Omental fat pad (tissue), 4 donors: ENCODE data around the gene AARS1. TPM values are rescaled to one million over a fixed set of nuclear protein-coding genes. Genes with fewer than 3 reads are reported as not detected.
"Not testable (repeated sequence)": the region's sequence is repeated elsewhere in the genome, so short reads cannot be mapped to it uniquely, and the experiment has no call there.

ENCODE experiments used
- ATAC-seq: fragments of 150-250 bp; one replicate; pipeline ENCODE4 v1.9.1; 2016; ENCODE audit warnings: mild to moderate bottlenecking, moderate library complexity; ENCODE audit not compliant: low FRiP score
- DNase-seq: peaks from one replicate; pipeline ENCODE4 v3.0.0-alpha.2; 2019; ENCODE audit warnings: low spot score
- small RNA-seq: library from RNA; depleted of rRNA; stranded (forward); fragments of <200 nt; gene quantifications from one replicate; pipeline ENCODE3, GENCODE V24; 2016
- total RNA-seq, 4 donors: library from RNA; depleted of rRNA; stranded (reverse); fragments of >200 nt; gene quantifications; one replicate each; pipeline ENCODE4 v1.1.0, GENCODE V29; 2016

The AARS1 gene
- total RNA-seq, 4 donors from 2014 or later: 69.9 to 91.5 (median 82.2) TPM

DNA sequence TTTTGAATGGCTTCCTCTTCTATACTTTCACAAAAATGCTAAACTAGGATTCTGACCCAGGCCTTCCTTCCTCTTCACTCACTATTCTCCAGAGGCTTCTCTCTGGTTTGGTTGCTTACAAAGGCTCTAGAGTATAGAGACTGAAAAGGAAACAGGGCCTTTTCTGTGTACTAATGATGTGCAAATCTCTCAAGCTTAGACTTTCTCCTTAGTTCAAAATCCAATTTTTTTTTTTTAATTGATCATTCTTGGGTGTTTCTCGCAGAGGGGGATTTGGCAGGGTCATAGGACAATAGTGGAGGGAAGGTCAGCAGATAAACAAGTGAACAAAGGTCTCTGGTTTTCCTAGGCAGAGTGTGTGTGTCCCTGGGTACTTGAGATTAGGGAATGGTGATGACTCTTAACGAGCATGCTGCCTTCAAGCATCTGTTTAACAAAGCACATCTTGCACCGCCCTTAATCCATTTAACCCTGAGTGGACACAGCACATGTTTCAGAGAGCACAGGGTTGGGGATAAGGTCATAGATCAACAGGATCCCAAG lies 65.3 kb downstream of the AARS1 start:
- not testable (repeated sequence) for DNase-seq, ATAC-seq

DNA sequence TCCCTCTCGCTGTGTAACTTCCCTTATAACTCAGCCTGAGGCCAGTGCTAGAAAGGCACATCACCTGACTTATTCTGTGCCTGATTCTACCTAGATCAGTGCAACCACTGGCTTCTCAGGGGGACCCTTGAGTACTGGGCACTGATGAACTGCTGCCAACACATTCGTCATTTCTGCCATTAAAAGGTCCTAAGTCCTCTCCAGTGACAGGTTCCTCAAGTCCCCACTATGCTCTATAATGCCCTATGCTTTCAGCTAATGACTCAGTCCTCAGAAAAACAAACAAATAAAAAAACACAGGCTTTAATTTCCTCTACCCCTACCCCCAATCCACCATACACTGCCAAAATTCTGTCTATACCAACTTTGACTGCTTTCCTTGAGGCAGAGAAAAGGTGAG lies 66.1 kb downstream of the AARS1 start:
- not testable (repeated sequence) for ATAC-seq, DNase-seq

DNA sequence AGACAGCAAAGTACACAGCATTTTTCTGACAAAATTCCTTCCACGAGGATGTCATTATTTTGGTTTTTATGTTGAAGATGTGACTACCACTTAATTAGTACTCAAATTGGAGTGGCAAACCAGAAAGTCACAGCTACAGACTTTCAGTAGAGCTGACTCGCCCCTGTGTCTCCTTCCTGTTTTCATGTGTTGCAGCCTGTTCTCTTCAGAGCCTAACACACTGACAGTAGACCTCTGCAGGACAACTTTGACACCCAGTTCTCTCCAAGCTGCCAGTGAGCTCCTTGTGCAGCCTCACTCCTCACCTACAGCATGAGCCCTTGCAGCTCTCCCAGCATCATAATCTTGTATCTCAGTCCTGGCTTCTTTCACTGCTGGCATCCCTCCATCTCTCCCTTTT lies 66.7 kb downstream of the AARS1 start:
- not testable (repeated sequence) for ATAC-seq, DNase-seq

DNA sequence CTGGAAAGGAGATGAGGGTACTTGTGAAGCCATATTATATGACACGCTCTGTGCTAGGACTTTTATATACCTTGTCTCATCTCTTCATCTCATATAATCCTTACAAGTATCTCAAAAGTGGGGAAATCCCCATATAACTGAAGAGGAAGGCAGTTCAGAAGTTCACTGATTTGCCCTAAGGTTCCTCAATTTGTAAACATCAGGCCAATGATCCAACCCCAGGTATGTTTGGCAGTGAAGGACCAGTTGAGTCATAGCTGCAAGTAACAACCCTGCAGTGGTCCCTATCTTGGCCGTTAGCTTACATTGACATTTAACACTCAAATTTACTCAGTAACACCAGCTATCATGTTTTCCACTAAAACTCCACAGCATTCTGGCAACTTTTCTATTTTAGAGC lies 70.7 kb downstream of the AARS1 start:
- not testable (repeated sequence) for DNase-seq

DNA sequence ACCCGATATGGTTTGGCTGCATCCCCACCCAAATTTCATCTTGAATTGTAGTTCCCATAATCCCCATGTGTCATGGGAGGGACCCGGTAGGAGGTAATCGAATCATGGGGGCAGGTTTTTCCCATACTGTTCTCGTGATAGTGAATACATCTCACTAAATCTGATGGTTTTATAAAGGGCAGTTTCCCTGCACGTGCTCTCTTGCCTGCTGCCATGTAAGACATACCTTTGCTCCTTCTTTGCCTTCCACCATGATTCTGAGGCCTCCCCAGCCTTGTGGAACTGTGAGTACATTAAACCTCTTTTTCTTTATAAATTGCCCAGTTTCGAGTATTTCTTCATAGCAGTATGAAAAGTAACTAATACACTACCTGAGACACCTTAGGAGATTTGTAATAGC lies 82.9 kb downstream of the AARS1 start:
- not testable (repeated sequence) for ATAC-seq, DNase-seq

More for the DNA sequence above, 70.7 kb downstream of the AARS1 start:
- ATAC-seq: not testable (repeated sequence)

DNA sequence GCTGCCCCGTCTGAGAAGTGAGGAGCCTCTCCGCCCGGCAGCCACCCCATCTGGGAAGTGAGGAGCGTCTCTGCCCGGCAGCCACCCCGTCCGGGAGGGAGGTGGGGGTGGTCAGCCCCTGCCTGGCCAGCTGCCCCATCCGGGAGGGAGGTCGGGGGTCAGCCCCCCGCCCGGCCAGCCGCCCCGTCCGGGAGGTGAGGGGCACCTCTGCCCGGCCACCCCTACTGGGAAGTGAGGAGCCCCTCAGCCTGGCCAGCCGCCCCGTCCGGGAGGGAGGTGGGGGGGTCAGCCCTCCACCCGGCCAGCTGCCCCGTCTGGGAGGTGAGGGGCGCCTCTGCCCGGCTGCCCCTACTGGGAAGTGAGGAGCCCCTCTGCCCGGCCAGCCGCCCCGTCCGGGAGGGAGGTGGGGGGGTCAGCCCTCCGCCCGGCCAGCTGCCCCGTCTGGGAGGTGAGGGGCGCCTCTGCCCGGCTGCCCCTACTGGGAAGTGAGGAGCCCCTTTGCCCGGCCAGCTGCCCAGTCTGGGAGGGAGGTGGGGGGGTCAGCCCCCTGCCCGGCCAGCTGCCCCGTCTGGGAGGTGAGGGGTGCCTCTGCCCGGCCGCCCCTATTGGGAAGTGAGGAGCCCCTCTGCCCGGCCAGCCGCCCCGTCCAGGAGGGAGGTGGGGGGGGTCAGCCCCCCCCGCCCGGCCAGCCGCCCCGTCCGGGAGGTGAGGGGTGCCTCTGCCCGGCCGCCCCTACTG lies 84.5 kb downstream of the AARS1 start:
- ATAC-seq, DNase-seq: not testable (repeated sequence)

DNA sequence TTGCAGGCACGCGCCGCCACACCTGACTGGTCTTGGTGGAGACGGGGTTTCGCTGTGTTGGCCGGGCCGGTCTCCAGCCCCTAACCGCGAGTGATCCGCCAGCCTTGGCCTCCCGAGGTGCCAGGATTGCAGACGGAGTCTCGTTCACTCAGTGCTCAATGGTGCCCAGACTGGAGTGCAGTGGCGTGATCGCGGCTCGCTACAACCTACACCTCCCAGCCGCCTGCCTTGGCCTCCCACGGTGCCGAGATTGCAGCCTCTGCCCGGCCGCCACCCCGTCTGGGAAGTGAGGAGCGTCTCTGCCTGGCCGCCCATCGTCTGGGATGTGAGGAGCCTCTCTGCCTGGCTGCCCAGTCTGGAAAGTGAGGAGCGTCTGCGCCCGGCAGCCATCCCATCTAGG lies 85.3 kb downstream of the AARS1 start:
- not testable (repeated sequence) for ATAC-seq

DNA sequence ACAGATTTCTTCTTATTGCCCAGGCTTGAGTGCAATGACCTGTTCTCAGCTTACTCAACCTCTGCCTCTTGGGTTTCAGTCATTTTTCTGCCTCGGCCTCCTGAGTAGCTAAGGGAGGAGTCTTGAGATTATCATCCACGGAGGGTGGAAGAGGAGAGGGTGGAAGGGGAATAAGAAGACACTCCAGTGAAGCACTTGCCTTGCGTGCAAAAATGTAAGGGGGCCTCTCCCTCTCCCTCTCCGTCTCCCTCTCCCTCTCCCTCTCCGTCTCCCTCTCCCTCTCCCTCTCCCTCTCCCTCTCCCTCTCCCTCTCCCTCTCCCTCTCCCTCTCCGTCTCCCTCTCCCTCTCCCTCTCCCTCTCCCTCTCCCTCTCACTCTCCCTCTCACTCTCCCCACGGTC lies 85.8 kb downstream of the AARS1 start:
- not testable (repeated sequence) for DNase-seq, ATAC-seq

More for the DNA sequence above, 85.3 kb downstream of the AARS1 start:
- DNase-seq: not testable (repeated sequence)

Small RNA genes within 50 kb of the gene (small RNA-seq; reads per million reads assigned to genes)
- gene AC009060.2 (not detected), gene RN7SL279P (not detected)

Other genes with a start within 250 kb of the AARS1 start
- gene PDPR, start 175.2 kb downstream of the AARS1 start, total RNA-seq: 10 to 100 TPM; 17.3 to 31.2 (median 24.4) TPM
- under 1 TPM in 1 of 4 donors, not detected in 3; 0.63 TPM for gene CLEC18C, start 115.7 kb downstream of the AARS1 start, total RNA-seq
- gene EXOSC6, start 37.6 kb downstream of the AARS1 start, total RNA-seq: 10 to 100 TPM; 13.5 to 43.7 (median 17.5) TPM
- 10 to 100 TPM; 32.4 to 45.7 (median 34.2) TPM for gene DDX19B, start 9.7 kb upstream of the AARS1 start, total RNA-seq
- gene DDX19A, start 57.4 kb upstream of the AARS1 start, total RNA-seq: 10 to 100 TPM; 41.1 to 54.3 (median 51.5) TPM
- gene ST3GAL2, start 149.6 kb upstream of the AARS1 start, total RNA-seq: 10 to 100 TPM in 3 of 4 donors, 1 to 10 TPM in 1; 9.6 to 31.7 (median 17.8) TPM
- 10 to 100 TPM in 3 of 4 donors, 1 to 10 TPM in 1; 7.3 to 17.3 (median 12.8) TPM for gene FCSK, start 165.1 kb upstream of the AARS1 start, total RNA-seq
- gene COG4, start 234.0 kb upstream of the AARS1 start, total RNA-seq: 10 to 100 TPM; 23.3 to 59.1 (median 29.6) TPM
- 100 to 1,000 TPM in 2 of 4 donors, 10 to 100 TPM in 2; 84.2 to 118 (median 95.6) TPM for gene SF3B3, start 234.3 kb upstream of the AARS1 start, total RNA-seq